HG02870 (cell line): ENCODE results near the gene SEMA4A.

Source experiments
- ATAC-seq: cut with Tn5 transposase; IDR thresholded peaks from one replicate; pipeline ENCODE4 v1.9.1; 2021; ENCODE audit warnings: mild to moderate bottlenecking, moderate library complexity; ENCODE audit not compliant: unreplicated experiment

SEMA4A gene

DNA sequence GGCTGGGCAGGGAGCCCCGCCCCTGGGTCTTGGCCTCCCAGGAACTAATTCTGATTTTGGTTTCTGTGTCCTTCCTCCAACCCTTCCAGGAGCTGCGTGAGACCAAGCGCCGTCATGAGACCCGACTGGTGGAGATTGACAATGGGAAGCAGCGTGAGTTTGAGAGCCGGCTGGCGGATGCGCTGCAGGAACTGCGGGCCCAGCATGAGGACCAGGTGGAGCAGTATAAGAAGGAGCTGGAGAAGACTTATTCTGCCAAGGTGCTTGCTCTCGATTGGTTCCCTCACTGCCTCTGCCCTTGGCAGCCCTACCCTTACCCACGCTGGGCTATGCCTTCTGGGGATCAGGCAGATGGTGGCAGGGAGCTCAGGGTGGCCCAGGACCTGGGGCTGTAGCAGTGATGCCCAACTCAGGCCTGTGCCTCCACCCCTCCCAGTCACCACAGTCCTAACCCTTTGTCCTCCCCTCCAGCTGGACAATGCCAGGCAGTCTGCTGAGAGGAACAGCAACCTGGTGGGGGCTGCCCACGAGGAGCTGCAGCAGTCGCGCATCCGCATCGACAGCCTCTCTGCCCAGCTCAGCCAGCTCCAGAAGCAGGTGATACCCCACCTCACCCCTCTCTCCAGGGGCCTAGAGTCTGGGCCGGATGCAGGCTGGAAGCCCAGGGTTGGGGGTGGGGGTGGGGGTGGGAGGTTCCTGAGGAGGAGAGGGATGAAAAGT, 18.5 kb upstream of the SEMA4A start:
- ATAC-seq, result no peak

GRCh38 chr1:156135930-156136871, 17.2 kb upstream of the SEMA4A start:
- no peak for ATAC-seq

GRCh38 chr1:156136970-156137483, 16.4 kb upstream of the SEMA4A start:
- ATAC-seq, result no peak

DNA sequence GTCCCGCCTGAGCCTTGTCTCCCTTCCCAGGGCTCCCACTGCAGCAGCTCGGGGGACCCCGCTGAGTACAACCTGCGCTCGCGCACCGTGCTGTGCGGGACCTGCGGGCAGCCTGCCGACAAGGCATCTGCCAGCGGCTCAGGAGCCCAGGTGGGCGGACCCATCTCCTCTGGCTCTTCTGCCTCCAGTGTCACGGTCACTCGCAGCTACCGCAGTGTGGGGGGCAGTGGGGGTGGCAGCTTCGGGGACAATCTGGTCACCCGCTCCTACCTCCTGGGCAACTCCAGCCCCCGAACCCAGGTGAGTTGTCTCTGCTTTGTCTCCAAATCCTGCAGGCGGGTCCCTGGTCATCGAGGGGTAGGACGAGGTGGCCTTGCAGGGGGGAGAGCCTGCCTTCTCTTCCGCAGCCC, 14.9 kb upstream of the SEMA4A start:
- no peak for ATAC-seq

- no peak for ATAC-seq
These were observed 12.3 kb upstream of the SEMA4A start for GRCh38 chr1:156140879-156141707.

DNA sequence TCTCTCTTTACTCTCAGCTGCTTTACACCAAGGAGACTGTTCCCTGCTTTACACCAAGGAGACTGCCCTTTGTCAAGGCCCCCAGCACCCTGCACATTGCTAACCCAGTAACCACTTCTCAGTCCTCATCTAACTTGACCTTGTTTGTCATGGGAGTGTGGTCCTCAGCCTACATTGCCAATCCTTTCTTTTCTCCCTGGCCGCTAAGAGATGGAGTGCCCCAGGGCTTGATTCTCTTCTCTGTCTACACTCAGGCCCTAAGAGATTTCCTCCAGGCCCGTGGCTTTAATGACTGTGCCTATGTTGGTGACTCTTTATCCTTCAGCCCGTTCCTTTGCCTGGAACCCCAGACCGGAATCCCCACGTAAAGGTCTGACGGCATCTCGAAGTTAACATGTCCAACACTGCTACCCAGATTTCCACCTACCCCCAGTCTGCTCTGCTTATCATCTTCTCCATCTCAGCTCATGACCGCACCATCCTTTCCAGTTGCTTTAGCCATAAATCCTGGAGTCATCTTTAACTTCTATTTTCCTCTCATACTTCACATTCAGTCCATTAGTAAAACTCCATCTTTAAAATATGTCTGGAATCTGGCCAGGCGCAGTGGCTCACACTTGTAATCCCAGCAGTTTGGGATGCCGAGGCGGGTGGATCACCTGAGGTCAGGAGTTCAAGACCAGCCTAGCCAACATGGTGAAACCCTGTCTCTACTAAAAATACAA, 9.5 kb upstream of the SEMA4A start:
- ATAC-seq, result no peak

GRCh38 chr1:156144742-156145141, 8.6 kb upstream of the SEMA4A start:
- no peak for ATAC-seq

GRCh38 chr1:156145650-156146019, 7.8 kb upstream of the SEMA4A start:
- no peak for ATAC-seq

- ATAC-seq, result no peak
These were observed 7.2 kb upstream of the SEMA4A start for GRCh38 chr1:156146020-156146768.

DNA sequence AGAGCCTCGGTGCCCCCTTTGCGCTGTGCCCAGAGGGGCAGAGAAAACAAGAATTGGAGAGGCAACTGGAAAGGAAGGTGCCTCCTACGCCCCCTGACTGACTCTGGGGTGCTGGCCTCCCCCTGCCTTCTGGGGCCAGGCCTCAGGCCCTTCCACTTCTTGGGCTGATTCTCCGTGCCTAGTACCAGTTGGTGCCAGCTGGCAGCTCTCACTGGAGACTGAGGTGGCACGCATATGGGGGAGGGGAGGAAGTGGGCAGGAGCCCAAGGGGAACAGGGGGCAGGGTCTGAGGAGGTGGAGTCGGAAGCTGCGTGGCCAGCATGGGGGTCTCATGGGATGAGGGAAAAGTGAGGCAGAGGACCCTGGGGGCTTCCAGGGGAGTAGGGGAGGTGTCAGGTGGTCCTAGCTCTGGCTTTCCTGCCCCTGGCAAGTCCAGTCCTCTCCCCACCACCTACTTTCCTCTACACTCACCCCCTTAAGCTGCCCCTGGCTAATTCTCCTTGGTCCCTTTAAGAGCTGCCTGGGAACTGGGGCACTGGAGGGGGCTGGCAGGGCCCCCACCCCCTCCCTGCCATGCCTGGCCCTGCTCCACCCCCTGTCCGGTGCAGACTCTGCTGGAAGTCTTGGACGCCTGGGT, 6.5 kb upstream of the SEMA4A start:
- no peak for ATAC-seq

DNA sequence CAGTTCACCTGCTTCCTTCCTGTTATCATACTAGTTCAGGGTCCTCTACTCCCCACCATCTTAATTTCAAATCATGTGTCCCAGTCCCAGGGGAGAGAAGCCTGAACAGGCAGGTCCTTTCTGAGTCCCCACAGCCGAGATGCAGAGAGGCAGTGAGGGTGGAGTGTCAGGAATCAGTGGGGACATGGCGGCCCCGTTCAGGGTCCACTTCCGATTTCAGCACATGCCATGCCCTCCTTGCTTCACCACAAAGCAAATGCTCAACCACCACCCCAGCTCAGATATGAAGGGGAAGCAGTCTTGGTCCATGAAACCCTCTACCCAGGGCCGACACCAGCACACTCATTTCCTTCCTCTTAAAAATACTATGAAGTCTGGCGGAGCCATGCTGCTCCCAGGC, 5.2 kb upstream of the SEMA4A start:
- ATAC-seq, result no peak

GRCh38 chr1:156149374-156150332, 3.7 kb upstream of the SEMA4A start:
- ATAC-seq, result peak; percentile 56

GRCh38 chr1:156150333-156151011, 2.9 kb upstream of the SEMA4A start:
- no peak for ATAC-seq

DNA sequence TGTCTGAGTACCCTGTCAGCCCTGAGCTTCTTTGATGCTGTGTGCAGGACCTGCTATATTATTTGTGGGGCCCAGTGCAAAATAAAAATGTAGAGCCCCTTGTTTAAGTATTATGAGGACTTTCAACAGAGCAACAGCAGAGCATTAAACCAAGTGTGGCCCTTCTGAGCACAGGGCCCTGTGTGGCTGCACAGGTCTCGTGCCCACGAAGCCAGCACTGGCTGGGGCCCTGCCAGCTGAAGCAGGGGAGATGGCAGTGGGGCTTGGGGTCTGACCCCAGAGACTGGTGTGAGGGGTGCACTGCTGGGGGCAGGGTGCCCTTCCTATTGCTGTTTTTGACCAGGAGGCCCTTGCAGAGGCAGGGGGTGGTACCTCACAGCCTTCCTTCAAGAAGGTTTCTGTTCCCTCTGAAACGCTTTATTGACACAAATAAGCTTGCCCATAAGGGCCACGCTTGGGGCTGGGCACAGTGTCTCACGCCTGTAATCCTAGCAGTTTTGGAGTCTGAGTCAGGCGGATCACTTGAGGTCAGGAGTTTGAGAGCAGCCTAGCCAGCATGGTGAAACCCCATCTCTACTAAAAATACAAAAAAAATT, 2.2 kb upstream of the SEMA4A start:
- no peak for ATAC-seq

- no peak for ATAC-seq
These were observed 757 bp upstream of the SEMA4A start for GRCh38 chr1:156152628-156153027.

GRCh38 chr1:156154317-156154749, 948 bp downstream of the SEMA4A start:
- no peak for ATAC-seq
